Neural cell (in vitro differentiated cells): ENCODE results near the gene SLC6A20. TPM values are rescaled to one million over a fixed set of nuclear protein-coding genes. Genes with fewer than 3 reads are reported as not detected.

Experiments used
- H2AFZ ChIP-seq: fragments of 200-600, 300-800 bp; sonication (generic), shearing (Covaris generic); 2 replicates; pipeline ENCODE4 v1.6.0; 2014; ENCODE audit warnings: low read depth, mild to moderate bottlenecking, antibody characterized with exemption, low read length, moderate library complexity
- H3F3A ChIP-seq: fragments of 200-600 bp; shearing (Covaris generic); 2 replicates; pipeline ENCODE4 v1.6.1; 2016; ENCODE audit warnings: mild to moderate bottlenecking, moderate library complexity, mixed read lengths, antibody characterized with exemption, low read length; ENCODE audit not compliant: insufficient read depth, poor library complexity, severe bottlenecking
- H3K27ac ChIP-seq: fragments of 200-600, 300-800 bp; sonication (generic), shearing (Covaris generic); 2 replicates; pipeline ENCODE4 v1.5.1; 2014; ENCODE audit warnings: mild to moderate bottlenecking, low read length, moderate library complexity
- H3K27me3 ChIP-seq: fragments of 300-800, 200-600 bp; sonication (generic), shearing (Covaris generic); 2 replicates; pipeline ENCODE4 v1.6.0; 2014; ENCODE audit warnings: mild to moderate bottlenecking, low read depth, low read length, moderate library complexity; ENCODE audit not compliant: insufficient read depth
- H3K36me3 ChIP-seq: fragments of 300-800, 200-600 bp; sonication (generic), shearing (Covaris generic); 2 replicates; pipeline ENCODE4 v1.5.1; 2014; ENCODE audit warnings: mild to moderate bottlenecking, antibody characterized with exemption, low read length, moderate library complexity; ENCODE audit not compliant: insufficient read depth
- H3K4me2 ChIP-seq: fragments of 300-800, 200-600 bp; sonication (generic), shearing (Covaris generic); 2 replicates; pipeline ENCODE4 v1.6.0; 2014; ENCODE audit warnings: mild to moderate bottlenecking, low read length
- H3K4me3 ChIP-seq: fragments of 300-800, 200-600 bp; sonication (generic), shearing (Covaris generic); 2 replicates; pipeline ENCODE4 v1.5.1; 2014; ENCODE audit warnings: mild to moderate bottlenecking, low read length, moderate library complexity
- H3K79me2 ChIP-seq: fragments of 200-600 bp; shearing (Covaris generic); replicated peaks from 2 replicates; pipeline ENCODE4 v1.6.0; 2014; ENCODE audit warnings: mild to moderate bottlenecking, low read length, moderate library complexity; ENCODE audit not compliant: insufficient read depth
- H3K9ac ChIP-seq: fragments of 300-800, 200-600 bp; sonication (generic), shearing (Covaris generic); 2 replicates; pipeline ENCODE4 v1.6.1; 2016; ENCODE audit warnings: mild to moderate bottlenecking, low read length, mixed read lengths
- H3K9me2 ChIP-seq: fragments of 200-600 bp; shearing (Covaris generic); 2 replicates; pipeline ENCODE4 v1.6.1; 2016; ENCODE audit warnings: mild to moderate bottlenecking, low read length, mixed read lengths; ENCODE audit not compliant: insufficient read depth
- H3K9me3 ChIP-seq: fragments of 200-600, 300-800 bp; sonication (generic), shearing (Covaris generic); 2 replicates; pipeline ENCODE4 v1.6.1; 2016; ENCODE audit warnings: mild to moderate bottlenecking, mixed run types, low read length, moderate library complexity, mixed read lengths
- H4K20me1 ChIP-seq: fragments of 200-600 bp; shearing (Covaris generic); 2 replicates; pipeline ENCODE4 v1.6.1; 2016; ENCODE audit warnings: mild to moderate bottlenecking, mixed run types; ENCODE audit not compliant: insufficient read depth
- EP300 ChIP-seq: fragments of 450-650 bp; conservative IDR thresholded peaks from 2 replicates; pipeline ENCODE4 v1.6.1; 2014; ENCODE audit warnings: antibody characterized with exemption, mild to moderate bottlenecking, moderate library complexity; ENCODE audit not compliant: poor library complexity, severe bottlenecking
- EZH2 ChIP-seq: fragments of 200-600, 300-800 bp; shearing (Covaris generic), sonication (generic); IDR thresholded peaks from 2 replicates; pipeline ENCODE4 v1.6.1; 2014; ENCODE audit warnings: antibody characterized with exemption, low read length, borderline replicate concordance, mild to moderate bottlenecking; ENCODE audit not compliant: insufficient read depth, poor library complexity, severe bottlenecking
- MXI1 ChIP-seq: fragments of 450-650 bp; conservative IDR thresholded peaks from 2 replicates; pipeline ENCODE4 v1.6.1; 2014; ENCODE audit warnings: antibody characterized with exemption, mild to moderate bottlenecking; ENCODE audit not compliant: poor library complexity, severe bottlenecking
- POLR2AphosphoS5 ChIP-seq: IDR thresholded peaks from 2 replicates; pipeline ENCODE4 v1.6.1; 2012
- RAD21 ChIP-seq: fragments of 450-650 bp; conservative IDR thresholded peaks from 2 replicates; pipeline ENCODE4 v1.6.1; 2014; ENCODE audit warnings: antibody characterized with exemption, mild to moderate bottlenecking, moderate library complexity
- REST ChIP-seq: IDR thresholded peaks from 2 replicates; pipeline ENCODE4 v1.6.1; 2012; ENCODE audit warnings: borderline replicate concordance
- SMC3 ChIP-seq: fragments of 450-650 bp; conservative IDR thresholded peaks from 2 replicates; pipeline ENCODE4 v1.6.1; 2014; ENCODE audit warnings: antibody characterized with exemption, mild to moderate bottlenecking, moderate library complexity; ENCODE audit not compliant: poor library complexity
- TAF1 ChIP-seq: IDR thresholded peaks from 2 replicates; pipeline ENCODE4 v1.6.1; 2012; ENCODE audit warnings: low read depth
- polyA plus RNA-seq: library from polyadenylated mRNA; depleted of rRNA; stranded (reverse); fragments of >200 nt; gene quantifications from 2 replicates; pipeline ENCODE4 v1.2.3, GENCODE V29; 2014
- small RNA-seq, 3 experiments: library from RNA; depleted of rRNA; stranded (forward); fragments of <200 nt; gene quantifications; one replicate each; pipeline ENCODE3, GENCODE V24; 2012
- TF ChIP-seq, protein P1 (sequence below): fragments of 450-650 bp; IDR thresholded peaks from 2 replicates; pipeline ENCODE4 v1.5.1; 2014; ENCODE audit warnings: antibody characterized with exemption, mild to moderate bottlenecking, moderate library complexity; ENCODE audit not compliant: poor library complexity, severe bottlenecking

The SLC6A20 gene
- polyA plus RNA-seq, 1 donor from 2014 or later = not detected

DNA sequence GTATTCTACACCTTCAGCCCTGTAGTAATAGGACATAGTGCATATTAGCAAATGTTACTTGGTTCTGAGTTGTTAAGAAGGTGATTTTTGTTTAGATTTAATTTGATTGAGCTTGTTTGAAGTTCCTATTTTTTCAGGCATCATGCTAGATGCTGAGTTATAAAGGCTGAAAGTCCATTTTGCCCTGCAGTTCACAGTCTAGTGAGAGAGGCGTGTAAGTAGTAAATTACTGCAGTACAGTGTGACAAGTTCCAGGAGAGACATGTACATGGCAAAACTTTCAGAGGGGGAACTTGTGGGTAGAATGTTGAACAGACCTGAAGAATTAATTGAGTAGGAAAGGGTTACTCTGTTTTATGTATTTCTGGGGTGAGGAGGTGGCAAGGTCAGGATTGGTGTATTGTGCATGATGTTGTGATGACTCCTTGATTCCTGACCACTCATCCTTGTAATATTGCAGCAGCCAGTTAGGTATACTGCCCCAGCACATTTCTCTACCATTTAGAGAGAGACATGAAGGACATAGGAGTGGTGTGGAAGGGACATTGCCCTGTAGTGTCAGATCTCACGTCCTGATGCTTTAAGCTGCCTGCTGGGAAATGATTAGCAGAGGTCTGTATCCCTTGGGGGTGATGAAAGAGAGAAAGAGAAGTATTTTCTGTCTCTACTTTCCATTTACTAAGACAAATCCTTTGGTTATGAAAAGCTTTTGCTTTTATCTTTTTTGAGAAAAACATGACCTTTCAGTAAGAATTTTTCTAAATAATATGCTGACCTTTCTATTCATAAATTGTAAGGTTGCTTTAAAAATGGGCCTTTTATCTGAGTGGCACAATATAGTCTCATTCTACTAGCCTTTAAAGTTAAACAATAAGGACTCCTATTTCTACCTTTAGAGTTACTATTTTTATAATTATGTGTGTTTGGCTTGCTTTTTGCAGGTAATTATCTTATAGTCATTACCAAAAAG is 90.2 kb downstream of the SLC6A20 start:
- Histone ChIP-seq H3K36me3 (peaks cover 15% of the 10 kb centered on the region), H3K9ac (no peak overlapping the region), H3K79me2 (peaks cover 19% of the 10 kb centered on the region), H4K20me1 (no peaks in the 10 kb centered on the region), H3K9me3 (no peaks in the 10 kb centered on the region), H3K27me3 (no peaks in the 10 kb centered on the region), H3F3A (no peaks in the 10 kb centered on the region), H3K4me3 (no peak overlapping the region), H3K4me2 (no peak overlapping the region), H3K27ac (no peak overlapping the region), H2AFZ (no peak overlapping the region), H3K9me2 (no peaks in the 10 kb centered on the region)
- TF ChIP-seq EP300 = no peak
- no peak for TF ChIP-seq POLR2AphosphoS5
- no peak for TF ChIP-seq RAD21
- no peak for TF ChIP-seq EZH2
- TF ChIP-seq, protein P1, sequence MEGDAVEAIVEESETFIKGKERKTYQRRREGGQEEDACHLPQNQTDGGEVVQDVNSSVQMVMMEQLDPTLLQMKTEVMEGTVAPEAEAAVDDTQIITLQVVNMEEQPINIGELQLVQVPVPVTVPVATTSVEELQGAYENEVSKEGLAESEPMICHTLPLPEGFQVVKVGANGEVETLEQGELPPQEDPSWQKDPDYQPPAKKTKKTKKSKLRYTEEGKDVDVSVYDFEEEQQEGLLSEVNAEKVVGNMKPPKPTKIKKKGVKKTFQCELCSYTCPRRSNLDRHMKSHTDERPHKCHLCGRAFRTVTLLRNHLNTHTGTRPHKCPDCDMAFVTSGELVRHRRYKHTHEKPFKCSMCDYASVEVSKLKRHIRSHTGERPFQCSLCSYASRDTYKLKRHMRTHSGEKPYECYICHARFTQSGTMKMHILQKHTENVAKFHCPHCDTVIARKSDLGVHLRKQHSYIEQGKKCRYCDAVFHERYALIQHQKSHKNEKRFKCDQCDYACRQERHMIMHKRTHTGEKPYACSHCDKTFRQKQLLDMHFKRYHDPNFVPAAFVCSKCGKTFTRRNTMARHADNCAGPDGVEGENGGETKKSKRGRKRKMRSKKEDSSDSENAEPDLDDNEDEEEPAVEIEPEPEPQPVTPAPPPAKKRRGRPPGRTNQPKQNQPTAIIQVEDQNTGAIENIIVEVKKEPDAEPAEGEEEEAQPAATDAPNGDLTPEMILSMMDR = no peak
- TF ChIP-seq TAF1 = no peak
- no peak for TF ChIP-seq REST
- no peak for TF ChIP-seq SMC3
- TF ChIP-seq MXI1 = no peak

Small RNA genes lying within 50 kb of the gene (small RNA-seq; reads per million reads assigned to genes)
- 0 to 0.07 (median 0) reads per million in 3 experiments for gene RN7SL145P

Other genes starting within 250 kb of the SLC6A20 start
- gene LIMD1, start 201.8 kb downstream of the SLC6A20 start, polyA plus RNA-seq = 1.9 and 2.4 TPM in 2 replicates
- 50.0 and 66.2 TPM in 2 replicates for gene SACM1L, start 107.1 kb downstream of the SLC6A20 start, polyA plus RNA-seq
- 26.8 and 27.6 TPM in 2 replicates for gene LZTFL1, start 45.6 kb upstream of the SLC6A20 start, polyA plus RNA-seq
- not detected in 2 replicates for gene CCR9, start 90.0 kb upstream of the SLC6A20 start, polyA plus RNA-seq
- gene CXCR6, start 146.9 kb upstream of the SLC6A20 start, polyA plus RNA-seq = not detected in 2 replicates
- gene FYCO1, start 199.3 kb upstream of the SLC6A20 start, polyA plus RNA-seq = 0.12 TPM in 1 of 2 replicates, not detected in the other
- gene XCR1, start 230.9 kb upstream of the SLC6A20 start, polyA plus RNA-seq = not detected in 2 replicates